ENCODE results near the gene KDM3B. TPM values are rescaled to one million over a fixed set of nuclear protein-coding genes. Genes with fewer than 3 reads are reported as not detected.
"Not testable (repeated sequence)": the region's sequence is repeated elsewhere in the genome, so short reads cannot be mapped to it uniquely, and the experiment has no call there.

Gene KDM3B
- 44.0 TPM for polyA plus RNA-seq (2013, experiment 1 of 2)
- 48.5 TPM for polyA plus RNA-seq (2013, experiment 2 of 2)

- Histone ChIP-seq H3K36me3 (ENCODE audit: insufficient read depth, low read length) (peaks cover 26% of the 10 kb centered on the region), H3K4me3 (ENCODE audit: low read length) (peak within 1 kb of the TSS; percentile 98), H3K4me1 (ENCODE audit: insufficient read depth, low read length) (peaks cover 18% of the 10 kb centered on the region), H3K9me3 (ENCODE audit: insufficient read depth, low read depth, low read length) (peaks cover 5% of the 10 kb centered on the region; the same call in 1 of the 2 replicates), H3K9ac (ENCODE audit: low read depth, low read length) (peak within 1 kb of the TSS; percentile 95), H3K27ac (ENCODE audit: low read depth, low read length) (peak within 1 kb of the TSS; percentile 91), H3K27me3 (ENCODE audit: insufficient read depth, low read length) (no peaks in the 10 kb centered on the region)
- WGBS = 6% methylated on average over 28 of the region's 30 CpGs
These were observed at the start of gene KDM3B for GRCh38 chr5:138352071-138352721. Gene KDM3B (plus strand): TSS chr5:138352685. CDS start chr5:138352796, 111 bp downstream.

DNA sequence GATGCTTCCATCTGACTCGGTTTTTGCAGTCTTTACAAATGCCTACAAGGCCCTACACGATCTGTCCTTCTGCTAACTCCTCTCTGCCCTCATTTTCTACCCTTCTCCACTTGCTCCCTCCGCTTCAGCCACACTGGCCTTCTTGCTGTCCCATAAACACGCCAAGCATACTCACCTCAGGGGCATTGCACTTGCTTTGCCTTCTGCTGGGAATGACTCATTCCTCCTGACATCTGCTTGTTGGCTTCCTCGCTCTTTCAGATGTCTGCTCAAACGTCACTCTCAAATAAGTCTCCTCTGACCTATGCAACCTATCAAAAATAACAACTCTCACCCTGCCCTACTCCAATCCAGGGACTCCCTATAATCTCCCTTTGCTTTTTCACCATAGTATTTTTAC lies 49.1 kb upstream of the KDM3B start:
- H3K4me1 ChIP-seq (ENCODE audit: insufficient read depth, low read length) = no peaks in the 10 kb centered on the region
- no peak overlapping the region for H3K27ac ChIP-seq (ENCODE audit: low read depth, low read length)
- H3K9me3 ChIP-seq (ENCODE audit: insufficient read depth, low read depth, low read length) = no peaks in the 10 kb centered on the region
- H3K4me3 ChIP-seq (ENCODE audit: low read length) = no peak overlapping the region
- peaks cover 9% of the 10 kb centered on the region for H3K36me3 ChIP-seq (ENCODE audit: insufficient read depth, low read length)
- no peaks in the 10 kb centered on the region for H3K27me3 ChIP-seq (ENCODE audit: insufficient read depth, low read length)
- H3K9ac ChIP-seq (ENCODE audit: low read depth, low read length) = no peak overlapping the region
- WGBS = 87% methylated on average over 6 of the region's 6 CpGs

DNA sequence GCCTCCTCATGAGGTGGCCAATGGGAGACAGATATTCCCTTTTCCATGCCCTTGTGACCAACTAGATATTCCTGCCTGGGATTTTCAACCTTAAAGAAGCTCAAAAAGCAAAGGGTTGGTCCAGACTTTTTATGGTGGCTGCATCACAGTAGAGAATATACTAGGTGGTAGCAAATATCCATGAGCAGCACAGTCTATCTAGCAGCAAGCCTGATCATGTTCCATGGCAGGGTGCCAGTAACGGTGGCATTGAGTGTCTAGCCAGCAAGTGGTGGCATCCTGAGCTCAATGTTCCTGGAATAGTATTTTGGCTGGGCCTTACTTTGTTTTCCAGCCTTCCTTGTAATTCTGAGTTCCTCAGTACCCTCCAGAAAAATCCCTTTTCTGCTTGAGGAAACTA lies 46.7 kb upstream of the KDM3B start:
- Histone ChIP-seq H3K9ac (ENCODE audit: low read depth, low read length) (no peak overlapping the region), H3K4me3 (ENCODE audit: low read length) (no peak overlapping the region), H3K4me1 (ENCODE audit: insufficient read depth, low read length) (no peaks in the 10 kb centered on the region), H3K9me3 (ENCODE audit: insufficient read depth, low read depth, low read length) (no peaks in the 10 kb centered on the region), H3K27me3 (ENCODE audit: insufficient read depth, low read length) (no peaks in the 10 kb centered on the region), H3K36me3 (ENCODE audit: insufficient read depth, low read length) (peaks cover 14% of the 10 kb centered on the region), H3K27ac (ENCODE audit: low read depth, low read length) (no peak overlapping the region)
- WGBS = 95% methylated on average over 1 of the region's 1 CpG

- Histone ChIP-seq H3K27me3 (ENCODE audit: insufficient read depth, low read length) (no peaks in the 10 kb centered on the region), H3K36me3 (ENCODE audit: insufficient read depth, low read length) (peaks cover 56% of the 10 kb centered on the region), H3K9ac (ENCODE audit: low read depth, low read length) (no peak overlapping the region), H3K4me3 (ENCODE audit: low read length) (no peak overlapping the region), H3K4me1 (ENCODE audit: insufficient read depth, low read length) (no peaks in the 10 kb centered on the region), H3K9me3 (ENCODE audit: insufficient read depth, low read depth, low read length) (no peaks in the 10 kb centered on the region), H3K27ac (ENCODE audit: low read depth, low read length) (no peak overlapping the region)
- 91% methylated on average over 7 of the region's 7 CpGs for WGBS
These were observed 36.7 kb upstream of the KDM3B start for GRCh38 chr5:138315751-138316278.

- Histone ChIP-seq H3K4me3 (ENCODE audit: low read length) (no peak overlapping the region), H3K4me1 (ENCODE audit: insufficient read depth, low read length) (no peaks in the 10 kb centered on the region), H3K9me3 (ENCODE audit: insufficient read depth, low read depth, low read length) (no peaks in the 10 kb centered on the region), H3K27me3 (ENCODE audit: insufficient read depth, low read length) (no peaks in the 10 kb centered on the region), H3K9ac (ENCODE audit: low read depth, low read length) (no peak overlapping the region), H3K36me3 (ENCODE audit: insufficient read depth, low read length) (peaks cover 60% of the 10 kb centered on the region), H3K27ac (ENCODE audit: low read depth, low read length) (no peak overlapping the region)
- 85% methylated on average over 3 of the region's 3 CpGs for WGBS
These were observed 36.1 kb upstream of the KDM3B start for GRCh38 chr5:138316355-138316754.

- not testable (repeated sequence) for H3K4me3 ChIP-seq (ENCODE audit: low read length); H3K9me3 ChIP-seq (ENCODE audit: insufficient read depth, low read depth, low read length); H3K27me3 ChIP-seq (ENCODE audit: insufficient read depth, low read length); H3K27ac ChIP-seq (ENCODE audit: low read depth, low read length); H3K4me1 ChIP-seq (ENCODE audit: insufficient read depth, low read length); H3K9ac ChIP-seq (ENCODE audit: low read depth, low read length)
- WGBS = 97% methylated on average over 4 of the region's 4 CpGs
- peaks cover 57% of the 10 kb centered on the region for H3K36me3 ChIP-seq (ENCODE audit: insufficient read depth, low read length)
These were observed 34.3 kb upstream of the KDM3B start for GRCh38 chr5:138318211-138318610.

- peaks cover 18% of the 10 kb centered on the region for H3K36me3 ChIP-seq (ENCODE audit: insufficient read depth, low read length)
- H3K9me3 ChIP-seq (ENCODE audit: insufficient read depth, low read depth, low read length) = no peaks in the 10 kb centered on the region
- H3K9ac ChIP-seq (ENCODE audit: low read depth, low read length) = peak overlapping the region; percentile 85
- peak overlapping the region; percentile 84 for H3K4me3 ChIP-seq (ENCODE audit: low read length)
- H3K27me3 ChIP-seq (ENCODE audit: insufficient read depth, low read length) = no peaks in the 10 kb centered on the region
- H3K4me1 ChIP-seq (ENCODE audit: insufficient read depth, low read length) = 0 out of 2 replicates have a peak, but pooled peaks cover 3% of the 10 kb centered on the region
- H3K27ac ChIP-seq (ENCODE audit: low read depth, low read length) = peak overlapping the region; percentile 75
- WGBS = 15% methylated on average over 11 of the region's 12 CpGs
These were observed 21.6 kb upstream of the KDM3B start for GRCh38 chr5:138330813-138331448.

GRCh38 chr5:138331449-138332368 lies 20.8 kb upstream of the KDM3B start, which contains the start of gene CDC25C:
Gene CDC25C (minus strand): TSS chr5:138331804. CDS start chr5:138331180, 624 bp downstream.
- Histone ChIP-seq H3K9ac (ENCODE audit: low read depth, low read length) (peak within 1 kb of the TSS; percentile 85), H3K9me3 (ENCODE audit: insufficient read depth, low read depth, low read length) (no peaks in the 10 kb centered on the region), H3K4me1 (ENCODE audit: insufficient read depth, low read length) (peaks cover 4% of the 10 kb centered on the region; the same call in 1 of the 2 replicates), H3K4me3 (ENCODE audit: low read length) (peak within 1 kb of the TSS; percentile 84), H3K27me3 (ENCODE audit: insufficient read depth, low read length) (no peaks in the 10 kb centered on the region), H3K27ac (ENCODE audit: low read depth, low read length) (peak within 1 kb of the TSS; percentile 75), H3K36me3 (ENCODE audit: insufficient read depth, low read length) (peaks cover 14% of the 10 kb centered on the region)
- under 1% methylated on average over 55 of the region's 55 CpGs for WGBS

DNA sequence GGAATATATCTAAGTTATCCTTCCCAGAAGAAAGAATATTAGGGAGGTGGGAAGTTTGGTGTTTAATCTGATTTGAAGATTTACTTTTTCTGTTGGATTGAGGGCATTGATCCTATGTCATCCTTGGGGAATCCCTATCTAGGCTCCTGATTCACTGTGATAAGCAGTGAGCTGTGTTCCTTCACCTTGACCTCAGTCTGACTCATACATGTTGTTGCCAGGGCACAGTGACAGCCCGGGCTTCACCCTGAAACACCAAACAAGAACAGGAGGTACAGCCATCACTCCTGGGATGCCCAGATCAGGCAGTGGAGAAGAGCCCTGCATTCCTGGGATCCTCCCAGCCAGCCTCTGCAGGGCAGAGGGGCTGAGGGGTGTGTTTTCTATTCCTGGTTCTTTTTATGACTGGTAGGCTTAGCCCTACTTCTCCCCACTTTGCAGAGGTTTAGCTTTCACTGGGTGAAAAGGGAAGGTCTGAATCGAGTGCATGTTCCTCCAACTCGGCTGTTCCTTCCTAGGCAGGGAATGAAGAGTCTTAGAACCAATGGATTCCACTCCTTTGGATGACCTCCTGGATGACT lies 17.5 kb upstream of the KDM3B start:
- H3K9ac ChIP-seq (ENCODE audit: low read depth, low read length) = no peak overlapping the region
- H3K4me3 ChIP-seq (ENCODE audit: low read length) = no peak overlapping the region
- 89% methylated on average over 3 of the region's 3 CpGs for WGBS
- no peak overlapping the region for H3K27ac ChIP-seq (ENCODE audit: low read depth, low read length)
- no peaks in the 10 kb centered on the region for H3K27me3 ChIP-seq (ENCODE audit: insufficient read depth, low read length)
- peaks cover 14% of the 10 kb centered on the region for H3K4me1 ChIP-seq (ENCODE audit: insufficient read depth, low read length)
- H3K36me3 ChIP-seq (ENCODE audit: insufficient read depth, low read length) = 0 out of 2 replicates have a peak, but pooled peaks cover 2% of the 10 kb centered on the region
- H3K9me3 ChIP-seq (ENCODE audit: insufficient read depth, low read depth, low read length) = no peaks in the 10 kb centered on the region

GRCh38 chr5:138336952-138337684 lies 15.4 kb upstream of the KDM3B start:
- H3K4me3 ChIP-seq (ENCODE audit: low read length) = peak overlapping the region; percentile 59
- H3K4me1 ChIP-seq (ENCODE audit: insufficient read depth, low read length) = peaks cover 11% of the 10 kb centered on the region
- peak overlapping the region; percentile 97 for H3K27ac ChIP-seq (ENCODE audit: low read depth, low read length)
- H3K9ac ChIP-seq (ENCODE audit: low read depth, low read length) = peak overlapping the region; percentile 93
- H3K9me3 ChIP-seq (ENCODE audit: insufficient read depth, low read depth, low read length) = no peaks in the 10 kb centered on the region
- 37% methylated on average over 9 of the region's 13 CpGs for WGBS
- peaks cover 22% of the 10 kb centered on the region for H3K36me3 ChIP-seq (ENCODE audit: insufficient read depth, low read length)
- no peaks in the 10 kb centered on the region for H3K27me3 ChIP-seq (ENCODE audit: insufficient read depth, low read length)

All from HUES64 (cell line).